ENCODE data around the gene EPS8.
A peak's percentile ranks its signal among the peaks of the same experiment; 100 is the strongest.

EPS8 gene

DNA sequence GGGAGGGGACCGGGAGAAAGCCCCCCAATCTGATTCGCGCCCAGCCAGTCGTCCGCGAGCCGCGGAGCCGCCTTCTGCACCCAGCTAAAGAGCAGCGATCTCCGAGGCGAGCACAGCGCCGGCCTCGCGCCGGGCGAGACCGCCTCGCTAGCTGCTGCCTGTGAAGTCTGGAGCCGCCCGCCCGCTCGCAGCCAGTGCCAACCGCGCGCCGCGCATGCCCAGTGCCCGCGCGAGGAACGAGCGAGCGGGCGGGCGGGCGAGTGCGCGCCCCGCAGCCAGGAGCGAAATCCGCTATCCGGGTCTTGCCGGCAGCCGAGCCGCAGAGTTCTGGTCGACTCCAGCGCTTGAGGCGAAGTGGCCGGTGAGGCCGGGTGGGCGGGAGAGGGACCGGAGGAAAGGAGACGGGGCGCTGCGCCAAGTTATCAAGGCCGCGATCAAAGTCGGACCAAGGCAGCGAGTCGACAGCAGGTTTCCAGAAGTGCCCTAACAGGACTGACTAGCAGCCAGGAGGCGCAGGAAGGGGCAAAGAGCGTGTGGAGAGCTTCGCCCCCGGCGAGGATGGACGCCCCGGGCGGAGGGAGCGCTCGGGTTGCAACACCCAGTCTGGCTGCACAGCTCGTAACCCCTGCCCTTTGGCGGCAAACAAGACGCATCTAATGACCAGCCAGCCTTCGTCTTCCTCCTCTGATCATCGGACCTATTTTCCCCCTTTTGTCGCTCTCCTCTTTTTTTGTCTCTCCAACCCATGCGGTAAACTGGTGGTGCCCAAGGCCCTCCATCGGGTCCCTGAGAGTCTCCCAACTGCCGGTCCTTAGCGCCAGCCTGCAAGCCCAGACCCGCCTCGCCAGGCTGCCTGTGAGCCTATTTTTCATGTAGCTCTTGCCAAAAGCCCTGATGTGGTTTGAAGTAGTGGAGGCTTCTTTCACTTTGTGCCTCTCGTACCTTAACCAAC is at the start of gene EPS8:
EPS8 (minus strand) TSS at position 169 of the 952 bp plus-strand sequence. CDS start 106,437 bp downstream, outside the sequence.
- peak; percentile 99 for DNase-seq

DNA sequence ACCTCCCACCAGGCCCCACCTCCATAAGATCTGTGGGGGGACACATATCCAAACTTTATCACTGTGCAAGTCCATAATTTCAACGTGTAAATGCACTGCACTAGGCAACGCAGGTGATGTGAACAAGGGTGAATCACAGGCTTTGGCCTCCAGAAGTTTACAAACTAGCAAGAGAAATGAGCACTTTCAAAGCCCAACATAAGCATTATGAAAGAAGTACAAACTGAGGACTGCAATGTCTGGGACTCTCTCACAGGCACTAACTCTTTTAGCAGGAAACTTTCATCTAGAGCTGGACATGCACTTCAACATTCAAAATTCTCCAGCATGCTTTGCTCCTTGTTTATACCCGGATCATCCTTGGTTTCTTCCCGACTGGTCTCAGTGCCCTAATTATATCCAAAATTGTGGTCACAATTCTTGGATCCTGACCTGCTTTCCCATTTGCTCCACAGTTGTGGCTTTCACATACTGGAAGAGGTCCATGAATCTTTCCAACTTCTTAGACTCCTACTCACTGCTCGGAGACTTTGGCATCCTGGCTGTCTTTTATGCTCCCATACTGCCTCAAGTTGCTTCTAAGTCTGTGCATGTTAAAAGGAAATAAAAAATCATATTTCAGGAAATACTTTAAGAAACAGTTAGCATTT is 48.1 kb upstream of the EPS8 start:
- no peak for DNase-seq

DNA sequence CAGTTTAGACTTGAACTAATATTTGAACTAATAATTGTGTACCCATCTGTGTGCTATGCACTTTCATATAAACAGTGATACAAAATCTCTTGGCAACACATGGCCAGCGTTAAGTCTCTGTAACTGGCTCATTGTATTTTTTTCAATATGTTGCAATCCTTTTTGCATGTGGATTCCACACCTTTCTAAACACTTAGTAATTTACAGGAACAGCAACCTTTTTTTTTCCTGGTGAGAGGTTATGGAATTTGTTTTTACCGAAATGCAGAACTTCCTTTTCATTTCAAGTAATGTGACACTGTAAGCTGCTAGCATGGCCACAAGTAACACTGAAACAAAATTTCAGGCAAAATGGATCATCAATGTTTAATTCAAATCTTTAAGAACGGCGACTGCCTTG is 45.4 kb upstream of the EPS8 start:
- no peak for DNase-seq

DNA sequence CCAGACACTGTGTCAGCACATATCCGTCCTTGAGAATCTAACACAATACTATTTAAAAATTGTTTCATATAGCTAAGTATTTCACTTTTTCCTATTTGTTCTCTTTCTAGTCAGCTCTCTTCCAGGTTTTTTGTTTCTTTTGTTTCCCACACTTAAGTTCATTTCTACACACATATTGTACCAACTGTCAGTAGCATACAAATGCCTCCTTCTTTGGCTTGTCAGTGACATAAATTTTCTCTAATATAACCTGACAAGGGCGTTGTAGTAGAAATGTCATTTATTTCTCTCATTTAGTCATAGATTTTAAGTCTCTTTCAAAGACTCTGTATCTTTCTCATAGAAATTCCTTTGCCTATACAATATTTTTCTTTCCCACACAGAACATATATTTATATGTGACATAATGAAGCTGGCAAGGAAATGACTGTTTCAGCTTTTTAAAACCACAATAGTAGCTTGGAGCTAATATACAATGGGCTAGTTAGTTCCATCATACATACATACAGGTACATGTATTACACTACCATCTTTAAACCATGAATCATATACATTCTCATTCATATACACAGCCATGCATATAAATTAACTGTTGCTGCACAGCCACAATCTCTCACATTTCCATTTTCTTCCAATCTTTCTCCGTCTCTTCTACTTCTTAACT is 42.3 kb upstream of the EPS8 start:
- DNase-seq: no peak

DNA sequence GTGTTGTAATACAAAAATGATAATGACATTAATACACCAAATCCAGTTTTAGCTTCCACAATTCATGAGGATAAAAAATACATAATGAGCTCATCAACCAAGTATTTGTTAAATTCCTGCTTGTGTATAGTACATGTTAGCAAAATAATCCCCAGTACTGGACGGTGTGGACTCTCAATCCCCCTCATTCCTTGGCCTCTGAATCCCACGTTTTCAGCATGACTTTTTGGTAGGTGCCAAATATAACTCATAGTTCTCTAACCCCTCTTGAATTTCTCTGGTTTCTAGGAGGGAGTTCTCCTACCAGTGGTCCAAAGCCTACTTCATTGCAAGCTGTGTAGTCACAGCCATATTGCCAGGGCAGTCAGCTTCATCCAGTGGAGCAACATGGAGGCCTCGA is 41.4 kb upstream of the EPS8 start:
- DNase-seq: no peak

DNA sequence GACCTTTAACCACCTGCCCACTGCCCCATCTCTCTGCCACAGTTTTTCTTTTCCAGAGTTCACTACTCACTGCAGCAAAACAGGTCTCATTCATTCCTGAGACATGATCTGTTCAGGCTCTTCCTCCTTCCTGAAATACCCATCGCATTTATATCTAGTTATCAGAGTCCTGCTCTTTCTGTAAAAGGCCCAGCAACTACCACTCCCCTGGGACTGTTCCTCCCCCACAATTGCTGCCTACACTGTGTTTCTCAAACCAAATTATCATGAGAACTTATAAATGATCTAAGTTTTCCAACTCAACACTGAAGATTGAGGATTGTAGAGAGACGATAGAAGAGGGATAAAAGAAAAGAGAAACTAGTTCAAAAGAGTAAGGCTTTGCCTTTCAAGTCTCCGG is 40.8 kb upstream of the EPS8 start:
- no peak for DNase-seq

DNA sequence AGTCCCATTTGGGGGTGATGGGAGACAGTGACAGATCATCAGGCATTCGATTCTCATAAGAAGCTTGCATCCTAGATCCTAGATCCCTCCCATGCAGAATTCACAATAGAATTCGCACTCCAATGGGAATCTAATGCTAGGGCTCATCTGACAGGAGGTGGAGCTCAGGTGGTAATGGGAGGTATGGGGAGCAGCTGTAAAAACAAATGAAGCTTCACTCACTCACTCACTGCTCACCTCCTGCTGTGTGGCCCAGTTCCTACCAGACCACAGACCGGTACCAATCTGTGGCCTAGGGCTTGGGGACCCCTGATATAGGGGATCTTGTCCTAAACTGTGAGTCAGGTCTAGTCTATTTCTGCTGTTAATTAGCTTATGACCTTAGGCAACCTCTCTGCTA is 40.1 kb upstream of the EPS8 start:
- DNase-seq: peak; percentile 68

DNA sequence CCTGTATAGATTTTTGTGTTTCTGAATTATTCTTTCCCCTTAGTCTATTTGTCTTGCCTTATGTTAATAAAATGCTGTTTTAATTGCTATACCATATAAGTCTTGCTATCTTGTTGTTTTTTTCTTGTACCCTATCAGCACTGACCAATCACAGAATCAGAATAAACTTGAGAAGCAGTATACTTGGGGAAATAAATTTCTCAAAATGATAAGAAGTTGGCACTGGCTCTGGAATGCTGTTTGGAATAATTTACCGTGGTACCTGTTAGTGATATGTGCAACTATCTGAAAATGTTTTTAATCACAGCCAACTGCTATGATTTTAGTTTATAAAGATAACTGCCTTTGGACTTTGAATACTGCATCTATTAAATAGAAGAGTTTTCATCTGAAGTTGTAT is 37.9 kb upstream of the EPS8 start:
- DNase-seq: no peak

DNA sequence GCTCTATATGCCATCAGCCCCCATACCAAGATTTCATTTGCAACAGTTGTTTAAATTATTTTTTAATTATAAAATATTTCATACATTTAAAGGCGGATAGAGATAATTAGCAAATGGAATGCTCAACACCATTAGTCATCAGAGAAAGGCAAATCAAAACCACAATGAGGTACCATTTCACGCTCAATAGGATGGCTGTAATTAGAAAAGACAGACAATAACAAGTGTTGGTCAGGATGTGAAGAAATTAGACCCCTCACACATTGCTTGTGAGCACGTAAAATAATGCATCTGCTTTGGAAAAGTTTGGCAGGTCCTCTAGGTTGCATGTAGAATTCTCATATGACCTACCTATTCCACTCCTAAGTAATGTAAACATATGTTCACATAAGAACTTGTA is 35.3 kb upstream of the EPS8 start:
- no peak for DNase-seq

DNA sequence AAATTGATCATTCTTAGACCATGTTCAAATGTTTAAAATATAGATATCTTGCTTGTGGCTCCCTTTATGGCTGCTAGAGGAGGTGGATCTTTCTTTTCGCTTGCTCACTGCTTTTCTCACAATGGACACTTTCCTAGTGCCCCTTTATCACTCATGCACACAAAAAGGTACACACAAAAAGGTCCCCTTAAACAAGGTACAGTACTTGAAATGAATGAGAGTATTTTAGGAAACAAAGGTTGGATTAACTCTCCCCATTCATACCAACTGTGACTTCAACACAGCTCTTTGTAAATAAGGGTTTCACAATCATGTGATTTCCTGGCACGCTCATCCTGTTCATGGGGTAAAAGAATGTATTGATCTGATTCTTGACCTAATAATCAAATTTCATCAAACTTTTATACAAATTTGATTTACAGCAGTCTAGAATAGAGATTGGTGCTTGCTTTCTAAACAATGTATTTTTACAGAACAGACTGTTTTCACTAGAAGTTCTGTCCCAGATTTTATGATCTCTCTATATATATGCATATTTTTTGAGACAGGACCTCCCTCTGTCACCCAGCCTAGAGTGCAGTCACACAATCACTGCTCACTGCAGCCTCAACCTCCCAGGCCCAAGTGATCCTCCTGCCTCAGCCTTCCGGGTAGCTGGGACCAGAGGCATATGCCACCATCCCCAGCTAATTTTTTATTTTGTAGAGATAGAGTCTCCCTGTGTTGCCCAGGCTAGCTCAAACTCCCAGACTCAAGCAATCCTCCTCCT is 34.4 kb upstream of the EPS8 start:
- peak; percentile 84 for DNase-seq

DNA sequence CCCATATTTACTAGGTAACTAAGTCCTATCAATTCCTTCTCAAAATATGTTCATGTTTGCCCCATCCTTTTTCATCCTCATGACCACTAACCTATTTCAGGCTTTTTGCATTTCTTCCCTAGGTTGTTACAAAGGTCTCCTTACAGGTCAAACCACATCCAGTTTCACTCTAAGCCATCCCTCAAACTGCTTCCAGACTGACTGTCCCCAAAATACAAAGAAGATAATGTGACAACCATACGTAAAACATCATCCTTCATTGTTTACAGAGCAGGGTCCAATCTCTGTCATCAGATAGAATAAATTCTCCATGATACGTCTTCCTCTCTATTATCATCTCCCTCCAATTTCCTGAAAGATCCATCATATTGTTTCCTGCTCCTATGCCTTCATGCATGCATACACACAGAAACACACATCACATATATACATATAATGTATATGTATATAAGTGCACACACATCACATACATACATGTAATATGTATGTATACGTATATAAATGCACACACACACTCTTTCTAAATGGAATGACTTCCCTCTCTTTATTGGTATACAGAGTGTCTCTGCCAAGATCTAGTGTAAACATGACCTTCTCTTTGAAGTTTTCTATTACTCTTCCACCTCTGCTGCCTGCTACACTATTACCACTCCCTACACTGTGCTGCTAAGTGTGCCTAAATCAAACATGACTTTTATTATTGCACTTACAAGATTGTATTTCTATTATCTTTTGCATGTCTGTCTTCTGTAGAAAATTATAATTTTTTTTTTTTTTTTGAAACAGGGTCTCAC is 30.7 kb upstream of the EPS8 start:
- DNase-seq: peak; percentile 69

DNA sequence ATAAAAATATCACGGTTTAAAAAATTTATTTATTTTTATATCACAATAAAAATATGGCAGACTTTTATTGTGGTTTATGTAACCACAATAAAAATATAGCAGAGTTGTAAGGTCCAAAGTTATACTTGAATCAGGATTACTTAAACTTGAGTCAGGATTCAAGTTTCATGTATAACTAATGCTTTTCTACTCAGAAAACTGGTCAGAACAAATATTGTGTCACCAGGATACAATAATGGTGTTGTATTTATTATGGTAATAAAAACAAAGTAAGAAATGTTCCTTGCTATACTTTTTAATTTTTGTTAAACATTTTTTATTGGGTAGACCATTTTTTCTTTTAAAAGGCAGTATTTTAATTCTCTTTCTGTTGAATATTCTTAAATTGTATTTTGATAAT is 29.2 kb upstream of the EPS8 start:
- DNase-seq: no peak

DNA sequence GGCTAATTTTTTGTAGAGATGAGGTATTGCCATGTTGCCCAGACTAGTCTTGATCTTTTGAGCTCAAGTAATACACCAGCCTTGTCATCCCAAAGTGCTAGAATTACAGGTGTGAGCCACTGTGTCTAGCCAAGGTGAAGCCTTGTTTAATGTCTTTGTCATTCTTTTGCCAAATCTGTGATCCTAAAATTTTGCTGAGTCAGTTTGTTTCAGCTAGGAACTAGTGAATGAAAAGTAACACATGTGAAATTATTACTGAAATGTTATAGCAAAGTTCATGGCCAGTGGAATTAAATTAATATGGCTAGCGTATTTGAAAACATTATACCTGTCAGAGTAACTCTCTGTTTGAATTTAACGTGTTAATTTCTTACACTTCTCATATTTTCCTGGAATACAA is 26.5 kb upstream of the EPS8 start:
- DNase-seq: no peak

DNA sequence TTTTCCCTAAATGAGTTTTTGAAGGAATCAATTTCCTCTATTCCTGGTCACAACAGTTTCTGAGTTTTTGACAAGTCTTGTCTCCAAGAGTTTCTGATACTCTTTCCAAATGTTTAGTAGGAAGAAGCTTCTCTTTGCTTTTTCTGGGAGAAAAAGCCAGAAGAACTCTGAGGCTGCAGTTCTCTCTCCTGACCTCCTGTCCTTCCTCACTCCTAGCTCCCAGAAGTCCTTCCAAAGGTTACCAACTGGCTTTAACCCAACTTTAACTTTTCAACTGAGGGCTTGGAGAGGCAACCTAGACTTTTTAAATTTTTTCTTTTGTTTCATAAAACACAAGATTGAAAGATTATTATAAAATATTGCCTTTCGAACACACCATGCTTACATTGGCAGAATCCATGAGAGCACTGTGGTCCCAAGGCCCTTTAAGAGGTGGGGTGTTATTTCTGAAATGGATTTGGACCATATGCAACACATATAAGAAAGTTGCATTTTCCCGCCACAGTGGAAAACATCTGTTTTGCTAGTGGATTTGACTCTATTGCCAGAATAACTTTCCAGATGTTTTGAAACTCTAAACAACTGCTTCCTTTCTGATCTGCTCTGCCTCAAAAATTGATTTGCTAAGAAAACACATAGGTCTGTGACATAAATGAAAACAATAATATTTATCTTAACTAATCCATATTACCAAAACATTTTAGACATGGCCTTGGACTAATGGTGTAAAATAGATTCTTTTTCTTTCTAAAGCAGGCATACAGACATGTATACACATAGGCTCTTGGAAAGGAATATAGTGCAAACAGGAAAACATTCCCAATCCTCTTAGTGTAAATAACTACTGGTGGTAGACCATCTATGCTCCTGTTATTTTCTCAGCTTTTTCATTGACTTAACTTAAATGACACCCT is 22.3 kb upstream of the EPS8 start:
- no peak for DNase-seq

DNA sequence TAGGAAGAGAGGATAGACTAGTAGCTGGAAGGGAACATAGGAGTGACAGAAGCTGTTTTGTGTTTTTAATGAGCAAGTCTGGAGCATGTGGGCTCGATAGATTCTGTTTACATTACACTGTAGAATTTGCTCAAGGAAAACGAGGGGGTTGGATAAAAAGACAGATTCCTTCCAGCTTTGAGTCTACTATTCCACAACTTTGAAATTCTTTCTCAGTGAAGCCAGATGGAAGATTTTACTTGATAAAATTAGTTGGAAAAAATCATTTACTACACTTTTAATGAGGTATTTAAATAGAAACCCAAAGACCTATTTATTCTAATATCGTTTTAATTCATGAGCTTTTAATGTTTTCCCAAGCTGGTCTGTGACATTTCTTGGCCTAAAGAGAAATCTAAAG is 19.5 kb upstream of the EPS8 start:
- DNase-seq: no peak

DNA sequence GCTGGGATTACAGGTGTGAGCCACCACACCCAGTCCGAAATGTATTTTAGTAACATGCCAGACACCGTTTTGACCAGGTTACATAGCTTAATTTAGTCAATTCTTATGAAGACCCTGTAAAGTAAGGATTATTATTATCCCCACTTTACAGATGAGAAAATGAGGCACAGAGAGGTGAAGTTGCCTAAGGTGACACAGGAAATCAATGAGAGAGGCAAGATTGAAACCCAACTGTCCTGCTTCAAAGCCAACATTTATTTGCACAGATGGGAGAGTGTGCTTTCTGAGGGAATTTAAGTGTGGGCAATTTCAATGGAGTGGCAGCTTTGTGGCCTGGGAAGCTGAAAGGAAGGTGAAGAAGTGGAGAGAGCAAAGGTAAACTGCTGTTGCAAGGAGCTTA is 19.1 kb upstream of the EPS8 start:
- peak; percentile 69 for DNase-seq

DNA sequence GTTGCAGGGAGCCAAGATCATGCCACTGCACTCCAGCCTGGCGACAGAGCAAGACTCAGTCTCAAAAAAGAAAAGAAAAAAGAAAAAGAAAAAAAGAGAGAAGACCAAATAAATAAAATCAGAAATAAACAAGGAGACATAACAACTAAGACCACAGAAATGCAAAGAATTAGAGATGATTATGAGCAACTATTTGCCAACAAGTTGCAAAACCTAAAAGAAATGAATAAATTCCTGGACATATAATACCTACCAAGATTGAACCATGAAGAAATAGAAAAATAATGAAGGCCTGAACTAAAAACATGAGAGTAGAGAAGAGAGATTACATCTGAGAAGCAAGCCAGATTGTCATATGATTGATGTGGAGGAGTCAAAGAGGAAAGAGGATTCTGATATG is 17.6 kb upstream of the EPS8 start:
- no peak for DNase-seq

DNA sequence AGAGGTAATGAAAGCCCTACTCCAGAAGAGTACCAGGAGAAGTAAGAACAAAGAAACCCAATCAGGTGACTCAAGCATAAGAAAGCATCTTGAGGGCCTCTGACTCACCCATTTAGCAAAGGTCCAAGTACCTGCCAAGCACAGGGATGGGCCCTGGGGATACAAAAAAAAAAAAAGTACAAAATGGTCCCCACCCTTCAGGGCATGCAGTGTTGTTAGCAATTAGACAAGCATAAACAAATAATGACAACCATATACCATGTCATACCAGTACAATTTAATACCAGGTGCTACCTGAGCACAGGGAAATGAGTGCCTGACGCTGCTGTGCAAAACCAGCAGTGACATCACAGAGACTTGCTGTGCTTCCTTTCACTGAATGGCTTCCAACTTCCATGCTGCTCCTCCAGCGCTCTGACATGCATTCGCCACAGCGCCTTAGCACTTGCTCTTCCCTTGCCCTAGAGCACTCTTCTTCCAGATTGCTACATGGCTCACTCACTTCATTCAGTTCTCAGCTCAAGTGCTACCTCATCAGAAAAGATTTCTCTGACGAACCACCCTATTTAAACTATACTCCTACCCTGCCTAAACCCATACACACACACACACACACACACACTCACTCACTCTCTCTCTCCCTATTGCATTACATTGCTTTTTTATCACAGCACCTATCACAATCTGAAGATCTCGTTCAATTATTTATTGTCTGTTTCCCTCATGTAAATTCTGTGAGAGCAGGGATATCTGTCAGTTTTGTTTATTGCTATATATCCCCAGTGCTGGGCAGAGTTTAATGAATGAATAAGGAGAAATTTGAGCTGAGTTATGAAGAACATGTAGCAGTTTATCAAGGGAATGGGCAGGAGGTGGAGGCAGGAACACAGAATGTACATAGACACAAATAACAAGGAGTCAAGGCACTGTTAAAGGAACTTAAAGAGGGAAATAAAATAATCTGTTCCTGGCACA is 12.9 kb upstream of the EPS8 start:
- peak; percentile 65 for DNase-seq

DNA sequence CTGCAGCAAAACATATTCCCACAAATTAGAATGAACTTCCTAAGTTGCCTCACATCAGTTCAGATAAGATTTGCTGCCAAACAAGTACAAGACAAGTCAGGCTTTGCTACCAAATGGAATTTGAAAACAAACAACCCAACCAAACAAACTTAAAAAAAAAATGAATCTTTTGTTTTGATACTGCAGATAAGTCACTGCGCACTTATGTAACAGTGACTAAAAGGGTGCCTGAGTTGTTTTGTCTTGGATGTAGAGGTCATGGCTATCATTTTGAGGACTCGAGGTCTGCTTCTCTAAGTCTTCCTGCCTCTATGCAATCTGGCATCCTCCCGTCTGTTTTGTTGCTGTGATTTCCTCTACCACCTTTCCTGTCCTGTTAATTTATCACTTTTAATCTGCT is 11.1 kb upstream of the EPS8 start:
- no peak for DNase-seq

DNA sequence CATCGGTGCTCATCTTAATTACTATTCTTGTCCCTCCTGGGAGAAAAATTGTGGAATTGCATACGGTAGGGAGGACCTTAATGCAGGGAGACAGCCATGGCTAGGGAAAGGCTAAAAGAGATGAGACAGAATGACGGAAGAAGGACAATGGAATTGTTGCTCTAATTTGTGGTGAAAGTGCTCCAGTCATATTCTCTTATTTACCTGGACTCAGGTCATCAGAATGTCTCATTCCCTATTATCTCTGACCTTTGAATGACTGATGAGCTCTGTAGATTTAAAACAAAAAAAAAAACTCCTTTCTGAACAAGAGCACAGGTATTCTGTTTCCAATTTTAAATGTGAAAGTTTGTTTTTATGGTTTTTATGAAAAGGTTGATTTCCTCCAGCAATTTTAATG is 8.6 kb upstream of the EPS8 start:
- peak; percentile 42 for DNase-seq

Data from DMS53 (cell line).